ENCODE measurements around the gene CSF2.

The CSF2 gene

DNA sequence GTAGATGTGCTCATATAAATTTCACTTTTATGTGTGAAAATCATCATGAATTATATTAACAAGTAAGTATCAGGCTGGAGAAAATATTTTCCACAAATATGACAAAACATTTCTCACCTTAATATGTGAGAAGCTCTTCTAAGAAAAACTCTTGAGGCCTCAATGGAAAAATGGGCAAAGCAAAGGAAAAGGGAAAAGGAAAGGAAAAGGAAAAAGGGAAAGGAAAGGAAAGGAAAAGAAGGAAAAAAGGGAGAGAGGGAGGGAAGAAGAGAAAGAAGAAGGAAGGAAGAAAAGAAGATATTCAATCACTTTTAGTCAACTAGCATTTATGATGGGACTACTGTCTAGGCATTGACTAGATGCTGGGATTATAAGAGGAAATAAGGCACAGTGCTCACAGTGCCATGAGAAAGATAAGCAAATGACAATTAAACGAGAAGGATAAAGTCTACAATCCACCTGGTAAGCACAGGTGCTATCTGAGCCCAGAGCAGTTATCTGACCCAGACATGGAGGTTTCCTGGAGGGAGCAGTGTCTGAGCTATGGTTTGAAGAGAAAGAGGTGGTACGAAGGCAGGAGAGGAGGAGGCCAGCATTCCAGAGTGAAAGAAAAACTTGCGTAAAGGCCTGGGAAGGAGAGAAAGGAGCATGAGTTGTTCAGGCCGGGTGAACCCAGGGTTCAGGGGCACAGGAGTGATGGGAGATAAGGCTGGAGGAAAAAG is 43.8 kb upstream of the CSF2 start:
- no peak for TF ChIP-seq ZFX (IDR thresholded peaks at IDR 0.05; ENCODE audit: borderline replicate concordance)
- TF ChIP-seq, protein P1, sequence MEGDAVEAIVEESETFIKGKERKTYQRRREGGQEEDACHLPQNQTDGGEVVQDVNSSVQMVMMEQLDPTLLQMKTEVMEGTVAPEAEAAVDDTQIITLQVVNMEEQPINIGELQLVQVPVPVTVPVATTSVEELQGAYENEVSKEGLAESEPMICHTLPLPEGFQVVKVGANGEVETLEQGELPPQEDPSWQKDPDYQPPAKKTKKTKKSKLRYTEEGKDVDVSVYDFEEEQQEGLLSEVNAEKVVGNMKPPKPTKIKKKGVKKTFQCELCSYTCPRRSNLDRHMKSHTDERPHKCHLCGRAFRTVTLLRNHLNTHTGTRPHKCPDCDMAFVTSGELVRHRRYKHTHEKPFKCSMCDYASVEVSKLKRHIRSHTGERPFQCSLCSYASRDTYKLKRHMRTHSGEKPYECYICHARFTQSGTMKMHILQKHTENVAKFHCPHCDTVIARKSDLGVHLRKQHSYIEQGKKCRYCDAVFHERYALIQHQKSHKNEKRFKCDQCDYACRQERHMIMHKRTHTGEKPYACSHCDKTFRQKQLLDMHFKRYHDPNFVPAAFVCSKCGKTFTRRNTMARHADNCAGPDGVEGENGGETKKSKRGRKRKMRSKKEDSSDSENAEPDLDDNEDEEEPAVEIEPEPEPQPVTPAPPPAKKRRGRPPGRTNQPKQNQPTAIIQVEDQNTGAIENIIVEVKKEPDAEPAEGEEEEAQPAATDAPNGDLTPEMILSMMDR (IDR thresholded peaks at IDR 0.05): no peak
- H3K27ac ChIP-seq: no peak overlapping the region

DNA sequence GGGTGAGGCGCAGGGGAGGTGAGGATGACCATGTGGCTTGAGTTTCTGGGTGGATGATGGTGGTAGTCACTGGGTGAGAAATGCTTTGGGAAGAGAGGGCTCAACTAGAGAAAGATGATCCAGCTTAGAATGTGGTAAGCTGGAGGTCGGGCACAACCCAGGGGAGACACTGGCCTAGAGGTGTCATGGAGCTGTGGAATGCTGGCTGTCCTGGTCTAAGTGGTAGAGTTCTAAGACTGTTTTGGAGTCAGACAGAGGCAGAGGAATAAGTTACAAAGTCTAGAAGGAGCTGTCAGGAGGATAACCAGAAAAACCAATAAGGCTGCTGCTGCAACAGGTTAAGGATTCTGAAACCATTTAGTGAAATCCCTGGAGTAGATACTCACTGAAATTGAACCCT is 43.0 kb upstream of the CSF2 start:
- TF ChIP-seq, protein P1 (IDR thresholded peaks at IDR 0.05): no peak
- TF ChIP-seq ZFX (IDR thresholded peaks at IDR 0.05; ENCODE audit: borderline replicate concordance): no peak
- H3K27ac ChIP-seq: no peak overlapping the region

DNA sequence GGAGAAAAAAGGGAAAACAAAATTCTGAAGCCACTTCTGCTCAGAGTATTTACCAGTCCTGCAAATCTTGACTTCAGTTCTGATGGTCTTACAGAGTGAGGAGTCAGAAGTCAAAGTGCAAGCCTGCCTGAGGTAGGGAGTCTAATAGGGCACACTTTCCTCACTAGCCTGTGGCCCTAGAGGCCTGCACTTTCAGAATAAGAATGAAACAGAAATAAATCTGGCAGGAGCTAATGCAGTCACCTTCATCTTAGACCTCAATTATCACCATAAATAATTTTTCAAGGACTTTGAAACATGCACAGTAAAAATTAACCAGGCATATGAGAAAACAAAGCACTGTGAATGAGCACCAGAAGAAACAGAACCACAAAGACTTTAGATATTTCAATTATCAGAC is 41.4 kb upstream of the CSF2 start:
- H3K27ac ChIP-seq: no peak overlapping the region
- TF ChIP-seq, protein P1 (IDR thresholded peaks at IDR 0.05): no peak
- no peak for TF ChIP-seq ZFX (IDR thresholded peaks at IDR 0.05; ENCODE audit: borderline replicate concordance)

DNA sequence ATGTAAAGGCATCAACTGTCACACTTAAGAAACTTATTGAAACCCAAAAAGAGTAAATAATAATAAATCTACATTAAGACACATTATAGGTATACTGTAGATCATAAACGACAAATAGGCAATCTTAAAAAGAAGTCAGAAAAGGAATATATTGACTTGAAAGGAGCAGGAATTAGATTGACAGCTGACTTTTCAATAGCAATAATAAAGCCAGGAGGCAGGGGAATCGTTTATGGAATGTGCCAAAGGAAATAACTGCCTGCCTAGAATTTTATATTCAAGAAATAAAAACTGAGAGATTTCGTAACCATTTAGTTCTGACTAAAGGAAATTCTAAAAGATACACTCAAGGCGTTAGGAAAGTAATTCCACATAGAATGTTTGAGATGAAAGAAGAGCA is 40.5 kb upstream of the CSF2 start:
- TF ChIP-seq ZFX (IDR thresholded peaks at IDR 0.05; ENCODE audit: borderline replicate concordance): no peak
- TF ChIP-seq, protein P1 (IDR thresholded peaks at IDR 0.05): no peak
- H3K27ac ChIP-seq: no peak overlapping the region

DNA sequence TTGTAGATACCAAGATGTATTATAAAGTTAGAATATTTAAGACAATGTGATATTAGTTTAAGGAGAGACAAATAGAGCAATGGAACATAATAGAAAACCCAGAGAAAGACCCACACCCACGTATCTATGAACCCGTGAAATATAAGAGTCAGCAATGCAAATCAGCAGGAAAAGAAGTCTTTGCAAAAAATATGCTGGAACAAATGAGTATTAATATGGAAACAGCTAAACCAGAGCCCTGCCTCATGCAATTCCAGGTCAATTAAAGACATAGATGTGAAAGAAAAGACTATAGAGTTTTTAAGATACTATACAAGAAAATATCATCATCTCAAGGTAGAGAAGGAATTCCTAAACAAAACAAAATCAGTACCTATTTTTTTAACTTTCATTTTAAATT is 36.2 kb upstream of the CSF2 start:
- TF ChIP-seq, protein P1 (IDR thresholded peaks at IDR 0.05): no peak
- TF ChIP-seq ZFX (IDR thresholded peaks at IDR 0.05; ENCODE audit: borderline replicate concordance): no peak
- no peak overlapping the region for H3K27ac ChIP-seq

DNA sequence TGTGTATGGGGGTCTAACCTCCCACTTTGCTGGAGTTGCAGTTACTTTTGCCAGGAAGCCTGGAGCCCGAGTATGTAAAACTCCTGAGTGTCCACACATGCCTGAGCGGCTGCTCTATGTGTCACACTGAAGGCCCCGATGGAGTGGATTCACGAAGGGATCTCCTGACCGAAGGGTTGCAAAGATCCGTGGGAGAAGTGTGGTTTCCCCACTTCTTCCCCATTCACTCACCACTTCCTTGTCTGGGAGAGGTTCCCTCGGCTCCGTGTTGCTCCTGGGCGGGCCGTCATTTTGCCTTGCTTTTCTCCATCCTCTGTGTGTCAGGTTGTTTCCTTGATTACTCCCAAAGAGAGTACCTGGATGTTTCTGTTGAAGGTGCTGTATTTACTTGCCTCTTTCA is 29.4 kb upstream of the CSF2 start:
- H3K27ac ChIP-seq: no peak overlapping the region
- TF ChIP-seq ZFX (IDR thresholded peaks at IDR 0.05; ENCODE audit: borderline replicate concordance): no peak
- TF ChIP-seq, protein P1 (IDR thresholded peaks at IDR 0.05): no peak

DNA sequence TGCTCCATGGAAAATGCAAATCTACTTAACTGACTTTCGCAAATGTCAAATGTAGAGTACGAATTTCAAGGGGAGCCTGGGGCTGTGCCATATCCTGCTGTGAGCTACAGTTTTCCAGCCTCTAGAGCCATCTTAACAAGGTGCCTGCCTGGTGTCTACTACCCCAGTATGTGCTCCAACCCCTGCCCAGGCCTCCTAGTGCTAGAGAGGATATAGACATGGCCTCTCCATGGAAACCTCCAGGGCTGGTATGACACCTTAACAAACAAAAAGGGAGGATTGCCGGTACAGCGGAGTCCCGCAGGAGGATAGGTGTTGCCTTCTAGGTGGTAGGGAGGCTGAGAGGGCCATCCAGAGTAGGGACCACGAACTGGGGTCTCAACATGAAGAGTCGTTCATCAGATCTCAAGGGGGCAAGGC is 26.7 kb upstream of the CSF2 start:
- H3K27ac ChIP-seq: no peak overlapping the region
- TF ChIP-seq, protein P1 (IDR thresholded peaks at IDR 0.05): no peak
- no peak for TF ChIP-seq ZFX (IDR thresholded peaks at IDR 0.05; ENCODE audit: borderline replicate concordance)

Measured in 22Rv1 (cell line).